Motor neuron (in vitro differentiated cells): ENCODE results near the gene ANKRD42. TPM values are rescaled to one million over a fixed set of nuclear protein-coding genes. Genes with fewer than 3 reads are reported as not detected.
"Not testable (repeated sequence)": the region's sequence is repeated elsewhere in the genome, so short reads cannot be mapped to it uniquely, and the experiment has no call there.

Experiments
- ATAC-seq, 8 experiments: fragments of 200-7000 bp; cut with Tn5 transposase; replicated peaks in 6 of 8; 2 replicates each; pipeline ENCODE4 v1.8.0; 2021; ENCODE audit warnings: mild to moderate bottlenecking in 8 of 8, moderate library complexity in 8 of 8
- H3K27ac ChIP-seq, 2 donors: fragments of 250-450 bp; sonication (Bioruptor Pico); 2 replicates each; pipeline ENCODE4 v1.9.0; 2021; ENCODE audit warnings: antibody characterized with exemption in 2 of 2, mild to moderate bottlenecking in 2 of 2, moderate library complexity in 1 of 2
- H3K4me1 ChIP-seq, 2 donors: fragments of 250-450 bp; sonication (Bioruptor Pico); replicated peaks in 1 of 2; 2 replicates each; pipeline ENCODE4 v1.6.1; 2021; ENCODE audit warnings: antibody characterized with exemption in 2 of 2, mild to moderate bottlenecking in 2 of 2, moderate library complexity in 1 of 2
- H3K4me3 ChIP-seq, 5 donors: fragments of 250-450 bp; sonication (Bioruptor Pico); 2 replicates each; pipeline ENCODE4 v1.9.0; 2021; ENCODE audit warnings: antibody characterized with exemption in 5 of 5, mild to moderate bottlenecking in 5 of 5, moderate library complexity in 4 of 5
- WGBS, 10 experiments: fragments of 450-650 bp; shearing (Covaris generic); methylation state at CpG; one replicate each; pipeline ENCODE4 v1.0.0; 2022; 5-methylcytosine and 5-hydroxymethylcytosine counted together
- in situ Hi-C, 9 experiments: fragments of 400-800 bp; cut with MboI; loops; one replicate each; pipeline ENCODE4 v1.15.0; 2021; ENCODE audit warnings: low sequenced_read_pairs in 9 of 9, low pct_unique_long_range_greater_than_20kb in 2 of 9; ENCODE audit not compliant: unreplicated experiment in 9 of 9
- total RNA-seq, 8 experiments: library from RNA; unstranded; fragments of 300-600 nt; gene quantifications; 2 replicates each; pipeline versions ENCODE4 v1.2.3 to v1.2.4, GENCODE V29; 2022

ANKRD42 gene
- total RNA-seq, 8 experiments from 2014 or later, result 5.0 to 31.5 (median 9.1) TPM

GRCh38 chr11:83255366-83255765, 61.9 kb downstream of the ANKRD42 start:
- H3K4me3 ChIP-seq, result no peak overlapping the region
- WGBS, 10 experiments, result 60 to 100% (median 96%) methylated on average over 1 to 3 of the region's 3 CpGs; no CpG with 5 or more reads in 1 of the 10 experiments
- ATAC-seq, result no peak
- in situ Hi-C loops, result loop anchor here in 2 of 9 experiments (25.0 kb wide), 1 partner anchor 343 kb away; the partner anchor contains the start of genes DDIAS (in 2 of the 2) and PRCP (in 2 of the 2)
- no peak overlapping the region for H3K27ac ChIP-seq
- H3K4me1 ChIP-seq, result peaks cover 0 to 4% of the 10 kb centered on the region in 2 donors

- no peak for ATAC-seq
- 70 to 100% (median 80%) methylated on average over 1 to 3 of the region's 3 CpGs; no CpG with 5 or more reads in 3 of the 10 experiments for WGBS, 10 experiments
- in situ Hi-C loops, result loop anchor here in 2 of 9 experiments (25.0 kb wide), 1 partner anchor 344 kb away; the partner anchor contains the start of genes DDIAS (in 2 of the 2) and PRCP (in 2 of the 2)
- no peak overlapping the region for H3K4me3 ChIP-seq
- peaks cover 0 to 4% of the 10 kb centered on the region in 2 donors for H3K4me1 ChIP-seq
- no peak overlapping the region for H3K27ac ChIP-seq
Measured at GRCh38 chr11:83256602-83257340, 63.3 kb downstream of the ANKRD42 start.

GRCh38 chr11:83257761-83258168, 64.3 kb downstream of the ANKRD42 start:
- 50 to 100% (median 95%) methylated on average over 1 to 2 of the region's 3 CpGs; no CpG with 5 or more reads in 5 of the 10 experiments for WGBS, 10 experiments
- H3K27ac ChIP-seq, result no peak overlapping the region
- in situ Hi-C loops, result loop anchor here in 2 of 9 experiments (25.0 kb wide), 1 partner anchor 345 kb away; the partner anchor contains the start of genes DDIAS (in 2 of the 2) and PRCP (in 2 of the 2)
- ATAC-seq, result no peak
- H3K4me1 ChIP-seq, result peaks cover 0 to 4% of the 10 kb centered on the region in 2 donors
- H3K4me3 ChIP-seq, result no peak overlapping the region

- Histone ChIP-seq H3K4me3 (no peak overlapping the region), H3K4me1 (peaks cover 0 to 4% of the 10 kb centered on the region in 2 donors), H3K27ac (no peak overlapping the region)
- WGBS, 10 experiments, result 86 to 100% (median 100%) methylated on average over 1 of the region's 1 CpG; no CpG with 5 or more reads in 5 of the 10 experiments
- ATAC-seq, result no peak
- in situ Hi-C loops, result loop anchor here in 2 of 9 experiments (25.0 kb wide), 1 partner anchor 347 kb away; the partner anchor contains the start of genes DDIAS (in 2 of the 2) and PRCP (in 2 of the 2)
Measured at GRCh38 chr11:83259559-83259958, 66.0 kb downstream of the ANKRD42 start.

- in situ Hi-C loops, result loop anchor here in 2 of 9 experiments (25.0 kb wide), 1 partner anchor 353 kb away; the partner anchor contains the start of genes DDIAS (in 2 of the 2) and PRCP (in 2 of the 2)
- H3K27ac ChIP-seq, result no peak overlapping the region
- WGBS, 10 experiments, result 64 to 100% (median 100%) methylated on average over 1 of the region's 1 CpG; no CpG with 5 or more reads in 1 of the 10 experiments
- no peak overlapping the region for H3K4me3 ChIP-seq
- no peak for ATAC-seq
- no peaks in the 10 kb centered on the region for H3K4me1 ChIP-seq
Measured at GRCh38 chr11:83265331-83265730, 71.8 kb downstream of the ANKRD42 start.

- not testable (repeated sequence) for ATAC-seq, H3K4me3 ChIP-seq, H3K4me1 ChIP-seq, H3K27ac ChIP-seq
- in situ Hi-C loops, result loop anchor here in 2 of 9 experiments (25.0 kb wide), 1 partner anchor 357 kb away; the partner anchor contains the start of genes DDIAS (in 2 of the 2) and PRCP (in 2 of the 2)
- 63 to 100% (median 73%) methylated on average over 1 to 2 of the region's 2 CpGs; no CpG with 5 or more reads in 6 of the 10 experiments for WGBS, 10 experiments
Measured at GRCh38 chr11:83269080-83269479, 75.6 kb downstream of the ANKRD42 start.

- not testable (repeated sequence) for H3K4me3 ChIP-seq, ATAC-seq, H3K27ac ChIP-seq, H3K4me1 ChIP-seq
- in situ Hi-C loops, result loop anchor here in 2 of 9 experiments (25.0 kb wide), 1 partner anchor 359 kb away; the partner anchor contains the start of genes DDIAS (in 2 of the 2) and PRCP (in 2 of the 2)
- 100% methylated on average over 1 to 4 of the region's 5 CpGs; no CpG with 5 or more reads in 5 of the 10 experiments for WGBS, 10 experiments
Measured at GRCh38 chr11:83271734-83272133, 78.2 kb downstream of the ANKRD42 start.

- Histone ChIP-seq H3K4me1 (no peaks in the 10 kb centered on the region), H3K27ac (no peak overlapping the region), H3K4me3 (no peak overlapping the region)
- peak in 1 of 8 experiments; percentile 14 for ATAC-seq
- in situ Hi-C loops, result loop anchor here in 2 of 9 experiments (25.0 kb wide), 1 partner anchor 360 kb away; the partner anchor contains the start of genes DDIAS (in 2 of the 2) and PRCP (in 2 of the 2)
Measured at GRCh38 chr11:83272627-83273026, 79.1 kb downstream of the ANKRD42 start.

GRCh38 chr11:83275888-83276641, 82.6 kb downstream of the ANKRD42 start:
- Histone ChIP-seq H3K4me1 (no peaks in the 10 kb centered on the region), H3K4me3 (no peak overlapping the region), H3K27ac (no peak overlapping the region)
- 70 to 100% (median 94%) methylated on average over 2 to 7 of the region's 8 CpGs; no CpG with 5 or more reads in 2 of the 10 experiments for WGBS, 10 experiments
- in situ Hi-C loops, result loop anchor here in 6 of 9 experiments (25.0 kb wide), 2 partner anchors 89 to 536 kb away; partner anchors contain the start of gene ANKRD42 (in 1 of the 6)
- ATAC-seq, result no peak

GRCh38 chr11:83278351-83278750, 84.8 kb downstream of the ANKRD42 start:
- in situ Hi-C loops, result loop anchor here in 6 of 9 experiments (25.0 kb wide), 2 partner anchors 91 to 534 kb away; partner anchors contain the start of gene ANKRD42 (in 1 of the 6)
- ATAC-seq, result no peak

GRCh38 chr11:83280256-83280655, 86.7 kb downstream of the ANKRD42 start:
- Histone ChIP-seq H3K4me3 (no peak overlapping the region), H3K4me1 (peaks cover 23 to 24% of the 10 kb centered on the region in 2 donors), H3K27ac (no peak overlapping the region)
- ATAC-seq, result no peak
- WGBS, 10 experiments, result 43 to 100% (median 88%) methylated on average over 1 of the region's 1 CpG
- in situ Hi-C loops, result loop anchor here in 7 of 9 experiments (10.0 to 25.0 kb wide), 3 partner anchors 93 to 535 kb away; partner anchors contain the start of gene ANKRD42 (in 1 of the 7)

More at GRCh38 chr11:83278351-83278750, 84.8 kb downstream of the ANKRD42 start:
- Histone ChIP-seq H3K4me3 (no peak overlapping the region), H3K4me1 (peaks cover 10 to 15% of the 10 kb centered on the region in 2 donors), H3K27ac (no peak overlapping the region)

GRCh38 chr11:83282084-83282716, 88.7 kb downstream of the ANKRD42 start:
- 0 to 96% (median 74%) methylated on average over 1 to 4 of the region's 4 CpGs for WGBS, 10 experiments
- in situ Hi-C loops, result loop anchor here in 7 of 9 experiments (10.0 to 25.0 kb wide), 3 partner anchors 95 to 533 kb away; partner anchors contain the start of gene ANKRD42 (in 1 of the 7)
- H3K4me1 ChIP-seq, result peaks cover 23 to 24% of the 10 kb centered on the region in 2 donors
- H3K27ac ChIP-seq, result no peak overlapping the region
- no peak for ATAC-seq
- no peak overlapping the region for H3K4me3 ChIP-seq
